GM19351 (cell line): ENCODE results near the gene ACTN3.
"Not testable (repeated sequence)": the region's sequence is repeated elsewhere in the genome, so short reads cannot be mapped to it uniquely, and the experiment has no call there.

Experiments used
- ATAC-seq: cut with Tn5 transposase; IDR thresholded peaks from one replicate; pipeline ENCODE4 v1.9.1; 2021; ENCODE audit warnings: mild to moderate bottlenecking, moderate library complexity; ENCODE audit not compliant: unreplicated experiment

The ACTN3 gene

GRCh38 chr11:66595245-66595904 lies 48.7 kb downstream of the ACTN3 start:
- no peak for ATAC-seq

GRCh38 chr11:66598993-66599392 lies 52.3 kb downstream of the ACTN3 start:
- no peak for ATAC-seq

- no peak for ATAC-seq
Observed at GRCh38 chr11:66600219-66600618, 53.5 kb downstream of the ACTN3 start.

DNA sequence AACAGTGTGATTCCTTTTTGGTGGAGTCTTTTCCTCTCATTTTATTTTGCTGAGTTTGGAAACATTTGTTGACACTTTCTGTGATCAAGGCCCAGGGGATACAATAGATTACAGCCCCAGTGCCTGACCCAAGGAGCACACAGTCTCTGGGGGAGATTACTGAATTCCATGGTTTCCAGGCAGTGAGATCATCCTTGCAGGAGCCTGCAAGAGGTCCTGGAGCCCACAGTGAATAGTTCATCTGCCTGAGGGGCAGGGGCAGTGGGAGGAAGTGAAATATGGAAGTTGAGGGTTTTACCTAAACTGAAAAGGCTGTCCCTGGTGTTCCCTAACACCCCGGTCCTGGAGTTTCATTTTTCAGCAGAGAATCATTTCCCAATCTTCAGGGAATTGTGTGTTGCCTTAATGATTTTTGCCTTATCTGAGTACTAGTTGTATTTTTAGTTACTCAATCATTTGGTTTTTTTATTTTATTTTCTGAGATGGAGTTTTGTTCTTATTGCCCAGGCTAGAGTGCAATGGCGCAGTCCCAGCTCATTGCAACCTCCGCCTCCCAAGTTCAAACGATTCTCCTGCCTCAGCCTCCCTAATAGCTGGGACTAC lies 54.0 kb downstream of the ACTN3 start:
- ATAC-seq: no peak

GRCh38 chr11:66603072-66603471 lies 56.4 kb downstream of the ACTN3 start:
- ATAC-seq: no peak

GRCh38 chr11:66604155-66604554 lies 57.5 kb downstream of the ACTN3 start:
- no peak for ATAC-seq

DNA sequence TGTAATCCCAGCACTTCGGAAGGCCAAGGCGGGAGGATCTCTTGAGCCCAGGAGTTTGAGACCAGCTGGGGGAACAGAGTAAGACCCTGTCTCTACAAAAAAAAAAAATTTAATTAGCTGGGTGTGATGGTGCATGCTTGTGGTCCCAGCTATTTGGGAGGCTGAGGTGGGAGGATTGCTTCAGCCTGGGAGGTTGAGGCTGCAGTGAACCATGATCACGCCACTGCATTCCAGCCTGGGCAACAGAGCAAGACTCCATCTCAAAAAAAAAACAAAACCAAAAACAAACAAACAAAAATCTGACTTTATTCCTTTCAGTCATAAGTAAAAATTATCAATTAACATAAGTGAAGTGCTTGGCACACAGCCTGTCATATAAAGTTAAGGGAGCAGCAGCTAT lies 59.9 kb downstream of the ACTN3 start:
- not testable (repeated sequence) for ATAC-seq

GRCh38 chr11:66607126-66607834 lies 60.6 kb downstream of the ACTN3 start:
- ATAC-seq: no peak

DNA sequence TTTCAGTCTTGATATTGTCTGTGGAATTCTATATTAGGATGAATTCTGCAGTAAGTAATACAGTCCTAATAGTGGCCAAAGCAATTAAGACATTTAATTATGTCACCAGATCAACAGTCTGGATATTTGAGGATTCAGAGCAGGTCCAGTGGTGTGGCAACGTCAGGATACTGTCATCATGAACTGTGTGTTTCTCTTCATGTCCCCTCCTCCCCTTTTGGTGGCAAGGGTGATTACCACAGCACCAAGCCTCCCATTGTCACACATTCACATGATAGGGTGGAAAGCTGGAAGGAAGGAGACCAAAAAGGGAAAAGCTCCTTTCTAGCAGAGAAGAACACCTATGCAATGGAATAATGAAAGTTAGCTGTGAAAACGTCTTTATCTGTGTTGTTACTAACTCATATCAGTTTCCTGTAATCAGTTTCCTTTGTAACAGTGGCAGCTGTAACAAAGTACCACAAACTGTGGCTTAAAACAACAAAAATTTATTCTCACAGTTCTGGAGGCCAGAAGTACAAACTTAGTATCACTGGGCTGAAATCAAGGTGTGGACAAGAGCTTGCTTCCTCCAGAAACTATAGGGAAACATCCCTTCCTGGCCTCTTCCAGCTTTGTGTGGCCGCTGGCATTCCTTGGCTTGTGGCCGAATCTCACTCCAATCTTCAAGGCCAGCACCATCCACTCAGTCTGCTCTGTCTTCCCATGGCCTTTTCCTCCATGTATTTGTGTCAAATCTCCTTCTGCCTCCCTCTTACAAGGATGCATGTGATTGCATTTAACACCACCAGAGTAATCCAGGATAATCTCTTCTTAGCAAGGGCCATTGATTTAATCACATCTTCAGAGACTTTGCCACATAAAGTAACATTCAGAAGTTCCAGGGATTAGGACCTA lies 63.3 kb downstream of the ACTN3 start:
- no peak for ATAC-seq

DNA sequence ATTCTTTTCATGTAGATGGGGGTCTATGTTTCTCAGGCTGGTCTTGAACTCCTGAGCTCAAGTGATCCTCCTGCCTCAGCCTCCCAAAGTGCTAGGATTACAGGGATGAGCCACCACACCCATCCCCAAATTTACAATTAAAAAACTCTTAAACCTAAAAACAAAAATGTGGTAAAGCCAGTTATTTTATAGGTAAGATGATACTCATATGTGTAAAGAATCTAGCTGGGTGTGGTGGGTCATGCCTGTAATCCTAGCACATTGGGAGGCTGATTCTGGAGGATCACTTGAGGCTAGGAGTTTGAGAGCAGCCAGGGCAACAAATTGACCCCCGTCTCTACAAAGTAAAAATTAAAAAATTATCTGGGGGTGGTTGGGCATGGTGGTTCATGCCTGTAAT lies 65.8 kb downstream of the ACTN3 start:
- no peak for ATAC-seq
